Activated CD4-positive, CD25-positive, alpha-beta regulatory T cell treated with anti-CD3 and anti-CD28 coated beads, Interleukin-2, amount 50 U/mL, for 24 hours (primary cell): ENCODE measurements around the gene NPW.

Experiments used
- ATAC-seq, 2 donors: fragments of 150-1000 bp; cut with Tn5 transposase; one replicate each; pipeline ENCODE4 v1.10.0; 2021; ENCODE audit warnings: mild to moderate bottlenecking in 1 of 2, moderate library complexity in 1 of 2

The NPW gene

GRCh38 chr16:2037115-2037514 lies 17.5 kb downstream of the NPW start:
- no peak for ATAC-seq

GRCh38 chr16:2037647-2038381 lies 18.2 kb downstream of the NPW start:
- no peak for ATAC-seq

DNA sequence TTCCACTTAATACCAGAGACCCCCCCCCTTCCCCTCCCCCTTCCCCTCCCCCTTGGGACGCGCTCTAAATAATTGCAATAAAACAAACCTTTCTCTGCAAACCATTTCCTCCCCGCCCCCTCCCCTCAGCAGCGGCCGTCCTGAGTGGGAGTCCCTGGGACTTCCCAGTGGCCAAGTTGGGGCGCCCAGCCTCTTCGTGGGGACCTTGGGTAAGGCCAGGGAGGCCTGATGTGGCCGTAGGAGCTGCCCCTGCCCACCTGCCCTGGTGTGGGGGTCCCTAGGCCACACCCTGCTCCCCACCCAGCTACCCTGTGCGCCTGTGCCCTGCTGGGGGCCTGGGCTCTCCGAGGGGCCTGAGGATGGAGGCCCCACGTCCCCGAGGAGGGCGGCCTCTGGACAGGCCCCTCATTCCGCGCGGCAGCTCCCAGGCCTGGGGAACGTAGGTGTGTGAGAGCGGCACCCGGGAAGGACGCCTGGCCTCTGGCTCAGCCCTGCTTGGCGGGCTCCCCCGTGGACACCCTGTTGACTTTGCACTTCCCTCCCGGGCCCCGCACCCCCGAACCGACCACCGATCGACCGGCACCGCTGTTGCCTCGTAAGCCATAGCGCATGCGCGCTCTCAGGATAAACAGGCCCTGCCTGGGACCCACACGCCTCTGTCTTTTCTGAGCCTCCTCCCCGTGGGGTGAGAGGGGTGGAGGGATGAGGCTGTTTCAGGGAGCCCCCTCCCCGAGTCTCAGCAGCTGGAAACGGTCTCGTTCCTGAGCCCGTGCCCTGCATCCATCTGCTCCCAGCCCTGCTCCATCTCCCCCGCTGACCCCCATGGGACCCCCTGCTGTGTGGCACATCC lies 19.0 kb downstream of the NPW start:
- no peak for ATAC-seq

DNA sequence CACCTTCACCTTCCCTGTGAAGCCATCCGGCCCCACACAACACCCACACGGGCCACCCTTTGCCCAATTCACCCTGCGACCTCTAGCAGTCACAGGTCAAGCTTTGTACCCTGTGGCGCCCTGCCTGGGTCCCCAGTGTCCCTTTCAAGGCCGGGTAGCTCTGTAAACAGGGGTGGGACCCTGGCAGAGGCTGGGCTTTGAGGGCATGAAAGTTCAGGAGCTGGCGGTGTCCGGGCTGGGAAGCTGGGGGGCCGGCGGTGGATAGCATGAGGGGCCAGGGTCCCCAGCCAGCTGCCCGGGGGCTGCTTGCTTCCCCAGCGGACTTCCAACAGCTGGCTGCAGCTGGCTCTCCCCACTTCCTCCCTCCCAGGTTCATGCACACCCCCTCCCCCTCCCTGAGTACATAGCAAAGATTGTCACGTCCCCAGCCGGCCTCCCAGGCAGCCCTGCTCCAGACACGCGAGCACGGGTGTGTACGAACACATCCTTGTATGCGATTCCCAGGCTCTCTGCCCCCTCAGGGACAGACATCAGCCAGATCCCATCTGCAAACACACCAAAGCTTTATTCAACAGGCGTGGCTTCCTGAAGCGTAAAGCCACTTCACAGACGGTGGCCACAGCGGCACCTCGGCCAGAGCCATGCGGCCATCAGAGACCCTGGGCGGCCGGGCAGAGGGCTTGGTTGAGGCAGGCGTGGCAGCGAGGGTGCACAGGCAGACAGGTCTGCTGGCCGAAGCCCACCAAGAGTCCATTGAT lies 19.9 kb downstream of the NPW start:
- ATAC-seq, result no peak

DNA sequence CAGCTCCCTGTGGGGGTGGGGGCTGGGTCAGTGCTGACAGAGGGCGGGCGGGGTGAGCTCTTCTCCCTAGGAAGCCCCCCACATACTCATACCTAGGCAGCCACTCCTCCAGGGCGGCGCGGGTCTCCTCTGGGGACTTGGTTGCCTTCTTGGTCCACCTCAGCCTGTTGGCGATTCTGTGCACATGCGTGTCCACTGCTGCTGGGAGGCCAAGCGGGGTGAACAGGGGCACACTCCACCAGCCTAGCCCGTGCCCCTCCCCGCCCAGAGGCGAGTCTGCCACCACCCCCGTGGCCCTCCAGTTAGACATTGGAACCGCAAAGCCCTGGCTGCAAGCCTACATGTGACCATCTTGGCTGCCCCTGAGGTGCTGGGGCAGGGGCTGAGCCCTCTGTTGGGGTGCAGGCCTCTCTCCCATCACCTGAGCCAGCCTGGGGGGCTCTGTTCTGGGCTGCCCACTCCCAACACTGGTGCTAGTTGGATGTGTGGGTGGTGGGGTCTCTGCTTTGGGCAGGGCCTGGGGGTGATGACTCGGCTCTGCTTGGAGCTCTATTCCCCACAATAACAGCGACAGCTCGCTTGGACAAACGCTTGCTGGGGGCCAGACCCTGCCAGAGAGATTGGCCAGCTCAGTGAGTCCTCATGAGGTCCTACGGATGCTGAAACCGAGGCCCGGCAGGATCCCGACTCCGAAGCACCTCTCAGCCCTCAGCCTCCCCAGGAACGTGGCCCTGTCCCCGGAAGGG lies 20.6 kb downstream of the NPW start:
- no peak for ATAC-seq

- ATAC-seq, result no peak
Measured at GRCh38 chr16:2040787-2041522, 21.4 kb downstream of the NPW start.

DNA sequence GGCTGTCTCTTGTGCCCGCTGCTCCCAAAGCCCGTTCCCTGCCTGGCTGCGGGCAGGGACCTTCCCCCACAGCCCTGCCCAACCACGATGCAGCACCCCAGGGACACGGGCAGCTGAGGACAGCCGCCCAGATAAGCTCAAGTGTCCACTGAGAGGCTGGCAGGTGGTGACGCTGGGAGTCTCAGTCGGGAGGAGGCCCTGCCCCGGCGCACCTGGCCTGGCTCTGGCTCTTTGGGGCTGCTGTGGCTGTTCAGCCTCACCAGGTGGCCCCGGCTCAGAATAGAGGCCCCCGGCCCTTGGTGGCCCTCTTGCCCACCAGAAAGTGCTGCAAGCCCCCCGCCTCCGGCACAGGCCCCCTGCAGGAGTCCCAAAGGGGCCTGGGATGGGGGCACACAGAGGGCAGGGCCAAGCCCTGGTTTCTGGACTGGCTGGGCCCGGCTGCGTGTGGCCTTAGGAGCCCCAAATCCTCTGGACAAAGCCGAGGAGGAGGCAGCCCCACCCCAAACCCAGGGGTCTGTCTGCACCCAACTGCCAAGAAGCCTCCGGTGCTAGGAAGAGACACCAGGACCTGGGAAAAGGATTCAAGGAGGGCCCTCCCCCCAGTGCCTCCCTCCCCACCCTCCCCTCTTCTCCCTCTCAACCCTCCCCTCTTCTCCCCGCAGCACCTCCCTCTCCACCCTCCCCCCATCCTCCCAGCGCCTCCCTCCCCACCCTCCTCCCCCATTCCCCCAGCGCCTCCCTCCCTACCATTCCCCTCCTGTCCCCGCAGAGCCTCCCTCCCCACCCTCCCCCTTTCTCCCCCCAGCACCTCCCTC lies 22.8 kb downstream of the NPW start:
- no peak for ATAC-seq

DNA sequence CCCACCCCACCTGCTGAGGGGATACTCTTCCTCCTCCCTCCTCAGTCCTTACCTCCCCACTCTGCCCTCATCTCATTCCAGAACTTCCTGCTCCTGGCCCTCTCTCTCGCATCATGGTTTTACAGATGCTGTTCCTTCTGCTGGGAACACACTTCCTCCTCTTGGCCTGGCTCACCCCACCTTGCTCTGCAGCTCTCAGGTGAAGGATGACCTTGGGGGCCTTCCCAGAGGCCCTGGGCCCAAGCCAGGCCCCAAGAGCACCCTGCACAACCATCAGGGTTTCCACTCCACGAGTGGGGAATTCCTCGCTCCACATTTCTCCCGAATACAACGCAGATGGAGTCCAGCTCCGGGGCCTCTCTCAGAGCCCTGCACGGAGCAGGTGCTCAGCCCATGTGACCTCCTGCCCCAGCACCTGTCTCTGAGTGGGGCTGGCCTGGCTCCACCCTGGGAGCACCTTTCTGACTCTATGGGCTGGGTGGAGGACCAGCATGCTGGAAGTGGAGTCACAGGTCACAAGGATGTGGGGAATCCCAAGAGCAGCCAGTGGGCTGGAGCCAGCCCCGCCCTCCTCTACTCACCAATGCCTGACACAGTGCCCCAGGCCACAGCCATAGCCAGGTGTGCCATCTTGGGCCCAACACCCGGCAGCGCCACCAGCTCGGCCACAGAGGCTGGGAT lies 23.5 kb downstream of the NPW start:
- ATAC-seq, result no peak

DNA sequence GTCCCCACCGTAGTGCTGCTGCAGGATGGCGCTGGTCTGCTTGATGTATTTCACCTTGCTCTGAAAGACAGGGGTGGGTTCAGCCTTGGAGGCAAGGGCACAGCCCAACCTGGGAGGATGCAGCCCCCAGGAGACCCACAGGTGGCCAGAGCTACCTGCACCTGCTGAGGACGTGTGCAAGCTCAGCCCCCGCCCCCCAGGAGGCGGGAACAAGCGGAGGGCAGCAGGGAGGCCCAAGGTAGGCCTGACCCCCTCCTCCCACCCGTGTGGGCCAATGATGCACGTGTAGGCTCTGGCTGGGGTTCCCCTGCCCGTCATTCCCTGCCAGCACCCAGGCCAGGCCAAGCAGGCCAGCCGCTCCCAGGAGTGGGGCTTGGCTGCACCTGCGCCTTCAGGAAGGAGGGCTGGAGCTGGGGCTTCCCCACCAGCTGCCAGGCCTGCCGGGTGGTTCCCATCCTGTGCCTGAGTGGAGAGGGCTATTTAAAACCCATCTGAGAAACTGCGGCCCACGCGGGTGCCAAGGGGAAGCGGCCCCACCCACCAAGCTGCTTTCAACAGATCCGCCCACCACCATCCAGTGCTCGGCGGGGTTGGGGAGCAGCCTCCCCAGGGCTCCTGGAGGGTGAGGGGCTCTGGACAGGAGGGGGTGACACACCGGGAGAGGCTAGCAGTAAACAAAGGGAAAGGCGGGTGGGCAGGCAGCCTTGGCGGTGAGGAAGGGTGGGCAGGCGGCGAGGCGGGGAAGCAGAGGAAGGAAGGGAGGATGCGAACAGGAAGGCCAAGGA lies 24.3 kb downstream of the NPW start:
- ATAC-seq, result no peak

DNA sequence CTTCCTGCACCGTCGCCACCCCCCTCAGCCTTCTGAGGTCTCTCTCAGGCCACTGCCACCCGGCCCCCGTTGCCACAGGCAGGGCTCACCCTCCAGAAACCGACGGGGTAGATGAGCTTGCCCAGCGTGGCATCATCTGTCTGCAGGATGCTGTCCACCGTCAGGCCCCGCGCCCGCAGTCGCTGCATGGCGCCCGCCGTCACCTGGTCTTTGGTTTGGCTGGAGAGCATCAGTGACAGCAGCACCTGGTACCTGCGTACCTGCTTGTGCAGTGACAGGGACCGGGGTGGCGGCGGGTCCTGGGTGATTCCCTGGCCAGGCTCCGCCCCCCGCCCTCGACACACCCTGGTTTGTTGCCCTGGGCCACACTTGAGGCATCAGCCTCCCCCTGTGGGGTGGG lies 25.0 kb downstream of the NPW start:
- no peak for ATAC-seq

DNA sequence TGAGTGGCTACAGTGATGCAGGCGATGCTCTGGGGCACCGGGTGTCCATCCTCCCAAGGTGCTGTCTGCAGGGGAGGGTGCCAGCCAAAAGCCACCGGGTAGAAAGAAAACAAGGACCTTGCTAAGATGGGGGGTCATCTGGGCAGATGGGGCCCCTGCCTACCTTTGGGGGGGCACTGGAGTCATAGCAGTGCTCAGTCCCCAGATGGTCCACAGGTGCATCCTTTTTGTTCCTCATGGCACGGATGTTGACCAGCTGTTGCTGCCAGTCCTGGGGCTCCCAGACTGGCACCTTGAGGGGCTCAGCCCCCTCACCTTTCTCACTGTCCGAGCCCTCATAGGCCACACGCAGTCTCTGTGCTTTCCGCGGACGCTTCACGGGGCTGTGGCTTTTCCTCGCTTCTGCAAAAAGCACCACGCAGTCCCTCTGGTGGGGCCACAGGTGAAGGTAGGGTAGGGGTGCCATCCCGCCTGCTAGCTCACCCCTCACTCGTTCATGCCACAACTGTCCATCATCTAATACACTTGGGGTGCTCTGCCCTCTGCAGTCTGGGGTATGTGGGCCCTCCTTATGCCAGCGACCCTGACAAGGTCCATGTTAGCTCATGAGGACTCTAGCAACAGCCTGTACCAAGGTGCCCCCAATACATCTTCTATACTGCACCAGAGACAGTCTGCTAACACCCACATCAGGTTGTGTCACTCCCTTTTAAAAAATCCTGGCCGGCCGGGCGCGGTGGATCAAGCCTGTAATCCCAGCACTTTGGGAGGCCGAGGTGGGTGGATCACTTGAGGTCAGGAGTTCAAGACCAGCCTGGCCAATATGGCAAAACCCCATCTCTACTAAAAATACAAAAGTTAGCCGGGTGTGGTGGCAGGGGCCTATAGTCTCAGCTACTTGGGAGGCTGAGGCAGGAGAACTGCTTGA lies 26.6 kb downstream of the NPW start:
- no peak for ATAC-seq

DNA sequence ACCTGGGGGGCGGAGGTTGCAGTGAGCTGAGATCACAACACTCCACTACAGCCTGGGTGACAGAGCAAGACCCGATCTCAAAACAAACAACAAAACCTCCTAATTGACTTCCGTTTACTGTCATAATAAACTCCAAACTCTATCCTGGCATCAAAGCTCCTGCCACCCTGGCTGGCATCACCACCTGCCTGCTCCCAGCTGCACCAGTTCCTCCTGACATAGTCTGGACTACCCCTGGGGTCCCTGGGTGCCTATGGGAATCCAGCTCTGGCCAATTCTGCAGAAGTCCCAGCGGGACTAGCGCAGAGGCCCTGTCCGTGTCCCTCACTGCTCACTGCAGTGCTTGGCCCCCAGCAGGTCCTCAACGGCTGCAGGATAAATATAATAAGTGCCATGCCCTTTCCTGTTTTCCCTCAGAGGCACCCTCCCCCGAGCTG lies 27.3 kb downstream of the NPW start:
- no peak for ATAC-seq

DNA sequence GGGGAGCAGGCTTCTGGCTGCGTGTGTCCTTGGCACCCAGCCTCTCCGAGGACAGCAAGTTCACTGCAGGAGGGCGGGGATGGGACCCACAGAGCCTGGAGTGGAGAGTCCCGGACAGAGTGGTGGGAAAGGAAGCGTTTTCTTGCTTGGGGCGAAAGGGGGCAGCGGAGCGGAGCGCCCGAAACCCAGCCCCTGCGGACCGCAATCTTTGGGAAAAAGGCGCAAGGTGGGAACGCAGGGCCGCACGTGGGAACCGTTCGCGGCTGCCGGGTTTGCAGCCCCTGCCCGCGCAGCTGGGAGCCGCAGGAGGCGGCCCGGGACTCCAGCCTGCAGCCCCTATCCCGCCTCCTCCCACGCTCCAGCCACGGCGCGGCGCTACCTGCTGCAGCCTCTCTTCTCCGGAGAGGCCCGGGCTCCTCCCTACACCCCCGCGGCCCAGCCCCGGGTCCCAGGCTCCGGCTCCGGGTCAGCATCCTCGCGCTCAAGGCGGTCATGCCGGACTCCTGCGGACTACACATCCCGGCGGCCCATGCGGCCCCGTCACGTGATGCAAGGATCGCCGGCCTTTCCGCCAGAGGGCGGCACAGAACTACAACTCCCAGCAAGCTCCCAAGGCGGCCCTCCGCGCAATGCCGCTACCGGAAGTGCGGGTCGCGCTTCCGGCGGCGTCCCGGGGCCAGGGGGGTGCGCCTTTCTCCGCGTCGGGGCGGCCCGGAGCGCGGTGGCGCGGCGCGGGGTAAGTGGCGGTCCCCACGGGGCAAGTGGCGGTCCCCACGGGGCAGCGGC lies 27.9 kb downstream of the NPW start, which contains the start of the genes NTHL1 and TSC2:
Gene NTHL1, minus strand, starts transcription at position 505 of the 786 bp plus-strand sequence. Its CDS starts 11 bp downstream, at position 494.
Gene TSC2, plus strand, starts transcription at position 656 of the 786 bp plus-strand sequence. CDS start 631 bp downstream, outside the sequence.
- ATAC-seq, result peak; percentile 98 to 99

DNA sequence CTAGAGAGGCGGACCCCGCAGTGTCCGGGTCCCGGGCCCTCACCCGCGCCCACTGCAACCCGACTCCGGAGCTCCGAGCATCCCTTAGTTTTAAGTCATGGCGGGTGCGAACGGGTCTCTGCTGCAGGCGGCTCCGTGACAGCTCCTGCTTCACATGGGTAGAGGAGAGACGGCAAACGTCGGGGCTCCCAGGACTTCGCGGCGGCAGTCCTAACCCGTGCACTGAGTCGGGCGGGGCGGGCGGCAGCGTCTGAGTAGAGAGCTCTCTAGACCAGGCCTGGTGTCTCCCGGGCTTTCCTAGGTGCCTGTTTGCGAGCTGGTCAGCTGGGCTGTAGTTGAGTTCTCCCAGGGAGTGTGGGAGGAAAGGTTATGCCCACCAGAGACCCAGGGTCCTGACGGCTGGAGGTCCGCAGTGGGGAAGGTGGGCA lies 28.5 kb downstream of the NPW start:
- ATAC-seq, result no peak

DNA sequence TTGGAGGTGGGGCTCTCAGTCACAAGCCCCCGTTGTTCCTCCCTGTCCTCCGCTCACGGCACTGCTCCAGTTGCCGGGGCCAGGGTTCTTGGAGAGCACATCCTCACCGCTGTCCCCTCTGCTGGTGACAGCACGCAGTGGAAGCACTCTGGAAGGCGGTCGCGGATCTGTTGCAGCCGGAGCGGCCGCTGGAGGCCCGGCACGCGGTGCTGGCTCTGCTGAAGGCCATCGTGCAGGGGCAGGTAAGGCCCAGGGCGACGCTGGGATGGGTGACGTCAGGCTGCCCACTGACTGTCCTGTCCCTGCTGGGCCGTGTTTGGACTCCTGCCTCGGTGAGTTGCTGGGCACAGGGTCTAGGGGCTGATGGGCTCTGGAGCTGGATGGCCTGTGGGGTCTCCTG lies 33.6 kb downstream of the NPW start:
- no peak for ATAC-seq

DNA sequence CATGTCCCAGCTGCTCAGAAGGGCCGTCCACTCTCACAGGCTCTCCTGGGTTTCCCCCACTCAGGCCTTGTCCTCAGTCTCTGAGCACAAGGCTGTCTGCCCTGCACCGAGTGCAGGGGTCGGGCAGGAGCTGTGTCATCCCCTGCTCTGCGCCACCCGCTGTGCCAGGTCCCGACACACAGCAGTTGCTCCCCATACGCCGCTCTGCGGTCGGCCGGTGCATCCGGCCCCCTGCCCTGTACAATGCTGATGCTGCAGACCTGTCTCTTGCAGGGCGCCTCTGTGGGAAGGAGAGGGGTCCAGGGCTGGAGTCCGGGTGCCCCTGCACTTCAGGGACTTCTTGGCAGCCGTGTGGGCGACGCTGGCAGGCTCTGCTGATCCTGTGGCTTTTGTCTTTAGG lies 34.3 kb downstream of the NPW start:
- ATAC-seq, result no peak
